HG02852 (cell line): Measurements from ENCODE around the gene SUMO2.

Experiments used
- ATAC-seq: cut with Tn5 transposase; IDR thresholded peaks from one replicate; pipeline ENCODE4 v1.9.1; 2021; ENCODE audit warnings: mild to moderate bottlenecking, moderate library complexity; ENCODE audit not compliant: unreplicated experiment

The SUMO2 gene

DNA sequence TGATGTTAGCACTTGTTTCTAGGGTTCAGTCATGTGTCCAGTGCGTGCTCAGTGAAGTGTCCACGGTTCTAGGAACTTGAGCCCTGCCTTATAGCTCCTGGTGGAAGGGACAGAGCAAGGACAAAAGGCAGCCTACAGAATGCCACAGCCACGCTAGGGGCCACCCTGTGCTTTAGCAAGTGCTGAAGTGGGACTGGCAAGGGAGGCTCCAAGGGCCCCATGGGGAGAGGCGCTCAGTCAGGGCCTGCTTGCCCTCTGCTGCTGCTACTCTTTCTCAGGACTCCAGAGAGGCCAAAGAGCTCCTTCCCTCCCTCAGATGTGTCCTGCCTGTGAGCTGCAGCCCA lies 58.0 kb downstream of the SUMO2 start:
- ATAC-seq, result no peak

DNA sequence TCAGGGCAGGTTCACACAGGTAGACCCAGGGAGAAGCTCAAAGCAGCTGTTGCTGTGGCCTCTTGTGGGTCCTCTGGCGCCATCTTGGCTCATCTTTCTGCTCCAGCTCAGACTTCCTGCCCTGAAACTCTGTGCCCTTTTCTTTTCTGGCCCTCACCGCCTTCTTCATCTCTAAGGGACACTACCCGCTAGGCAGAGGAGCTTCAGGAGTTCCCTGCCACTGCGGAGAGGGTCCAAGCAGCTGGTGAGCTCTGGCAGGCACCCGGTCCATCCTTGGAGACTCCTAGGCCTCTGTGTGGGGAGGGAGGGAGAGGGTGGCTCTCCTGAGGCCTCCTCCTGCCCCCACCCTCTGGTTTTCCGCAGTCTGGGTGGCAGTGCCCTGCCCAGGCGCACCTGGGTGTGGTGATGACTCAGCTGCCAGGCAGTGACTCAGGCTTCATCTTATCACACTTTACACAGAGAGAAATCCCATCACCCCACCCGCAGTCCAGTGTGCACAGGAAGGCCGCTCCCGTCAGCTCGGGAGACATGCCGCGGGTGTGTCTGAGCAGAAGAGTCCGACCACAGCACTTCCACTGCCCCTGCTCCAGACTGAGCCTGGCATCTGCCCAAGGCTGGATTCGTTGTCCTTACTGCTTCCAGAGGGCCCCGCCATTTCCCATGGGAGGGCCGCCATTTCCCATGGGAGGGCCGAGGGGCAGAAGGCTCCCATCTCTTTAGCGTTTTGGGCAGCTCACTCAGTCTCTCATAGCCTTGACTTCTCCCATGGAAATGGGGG lies 58.5 kb downstream of the SUMO2 start:
- no peak for ATAC-seq

DNA sequence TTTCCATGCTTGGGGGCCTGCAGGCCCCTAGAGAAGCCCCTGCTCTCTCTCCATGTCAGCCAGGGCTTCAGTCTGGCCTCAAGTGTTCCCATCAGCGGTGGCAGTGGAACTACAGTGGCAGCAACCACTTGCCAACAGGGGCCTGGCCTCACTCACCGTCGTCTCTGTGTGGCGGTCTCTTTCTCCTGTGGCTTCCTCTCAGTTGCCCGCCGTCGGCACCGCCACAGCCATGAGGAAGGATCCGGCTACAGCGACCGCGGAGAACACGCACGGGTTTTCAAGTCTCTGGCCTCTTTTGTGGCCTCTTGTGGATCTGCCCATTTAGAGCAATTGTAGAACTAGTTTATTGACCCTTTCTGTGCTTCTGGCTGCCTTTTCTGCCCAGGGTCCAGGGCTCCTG lies 64.5 kb downstream of the SUMO2 start:
- no peak for ATAC-seq

DNA sequence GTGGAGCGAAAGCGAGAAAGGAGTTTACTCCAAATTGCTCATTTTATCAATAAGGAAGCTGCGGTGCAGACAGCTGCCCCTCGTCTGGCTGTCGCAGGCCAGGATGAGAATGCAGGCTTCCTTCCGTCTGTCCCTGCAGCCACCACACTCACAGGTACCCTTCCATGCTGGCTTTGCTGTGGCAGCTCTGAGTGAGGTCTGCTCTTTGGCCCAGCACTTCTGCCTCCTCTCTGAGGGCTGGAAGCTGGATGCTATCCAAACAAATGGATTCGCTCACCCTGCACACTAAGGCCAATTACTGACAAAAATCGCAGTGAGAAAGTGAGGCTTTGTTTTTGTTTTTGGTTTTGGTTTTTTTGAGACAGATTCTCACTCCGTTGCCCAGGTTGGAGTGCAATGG lies 66.0 kb downstream of the SUMO2 start:
- ATAC-seq, result no peak
